Mesenchymal stem cell (in vitro differentiated cells and primary cell): ENCODE data around the gene AREG. TPM values are rescaled to one million over a fixed set of nuclear protein-coding genes. Genes with fewer than 3 reads are reported as not detected.

Experiments
- DNase-seq: peaks from one replicate; pipeline ENCODE4 v3.0.0-alpha.2; 2013
- H2AFZ ChIP-seq: one replicate; pipeline ENCODE4 v1.6.1; 2013; ENCODE audit warnings: low read depth, mild to moderate bottlenecking, control low read depth, inconsistent platforms, low read length, moderate library complexity
- H2AK5ac ChIP-seq: 2 replicates; pipeline ENCODE4 v1.6.1; 2013; ENCODE audit warnings: low read length, moderate library complexity, mild to moderate bottlenecking, inconsistent platforms; ENCODE audit not compliant: severe bottlenecking
- H2BK120ac ChIP-seq: one replicate; pipeline ENCODE4 v1.6.1; 2013; ENCODE audit warnings: low read depth, mild to moderate bottlenecking, inconsistent platforms, low read length, moderate library complexity
- H2BK12ac ChIP-seq, 2 experiments: one replicate each; pipeline ENCODE4 v1.6.1; 2013; ENCODE audit warnings: inconsistent platforms in 2 of 2, low read length in 2 of 2, mild to moderate bottlenecking in 2 of 2, moderate library complexity in 2 of 2, control low read depth in 1 of 2
- H2BK15ac ChIP-seq: one replicate; pipeline ENCODE4 v1.6.1; 2013; ENCODE audit warnings: mild to moderate bottlenecking, low read depth, inconsistent platforms; ENCODE audit not compliant: poor library complexity, severe bottlenecking
- H2BK5ac ChIP-seq: 2 replicates; pipeline ENCODE4 v1.6.1; 2013; ENCODE audit warnings: low read depth, mild to moderate bottlenecking, low read length, control low read depth, inconsistent platforms; ENCODE audit not compliant: poor library complexity, severe bottlenecking
- H3K14ac ChIP-seq, 2 experiments: one replicate each; pipeline ENCODE4 v1.6.1; 2013; ENCODE audit warnings: inconsistent platforms in 2 of 2, low read length in 2 of 2, control low read depth in 1 of 2, mild to moderate bottlenecking in 1 of 2, moderate library complexity in 1 of 2
- H3K18ac ChIP-seq, 2 experiments: one replicate each; pipeline ENCODE4 v1.6.1; 2013; ENCODE audit warnings: inconsistent platforms in 2 of 2, low read length in 2 of 2, control low read depth in 1 of 2, low read depth in 1 of 2, mild to moderate bottlenecking in 1 of 2
- H3K23ac ChIP-seq, 2 experiments: one replicate each; pipeline ENCODE4 v1.6.1; 2013; ENCODE audit warnings: inconsistent platforms in 2 of 2, low read length in 2 of 2, mild to moderate bottlenecking in 2 of 2, moderate library complexity in 2 of 2, control low read depth in 1 of 2
- H3K27ac ChIP-seq: 2 replicates; pipeline ENCODE4 v1.5.1; 2013; ENCODE audit warnings: mild to moderate bottlenecking, moderate library complexity, low read length, control low read depth, inconsistent platforms; ENCODE audit not compliant: poor library complexity, severe bottlenecking
- H3K27me3 ChIP-seq, 2 experiments: 2 replicates each; pipeline versions ENCODE4 v1.6.1 to v1.7.0; 2013; ENCODE audit warnings: low read length in 2 of 2, mild to moderate bottlenecking in 2 of 2, moderate library complexity in 2 of 2, control low read depth in 1 of 2, inconsistent platforms in 1 of 2; ENCODE audit not compliant: control insufficient read depth in 1 of 2, insufficient read depth in 1 of 2
- H3K36me3 ChIP-seq, 2 experiments: 2 replicates each; pipeline versions ENCODE4 v1.6.1 to v1.7.0; 2013; ENCODE audit warnings: low read length in 2 of 2, control low read depth in 1 of 2, inconsistent platforms in 1 of 2, low read depth in 1 of 2, mild to moderate bottlenecking in 1 of 2; ENCODE audit not compliant: insufficient read depth in 2 of 2, control insufficient read depth in 1 of 2
- H3K4ac ChIP-seq, 2 experiments: one replicate each; pipeline ENCODE4 v1.6.1; 2013; ENCODE audit warnings: inconsistent platforms in 2 of 2, low read length in 2 of 2, mild to moderate bottlenecking in 2 of 2, moderate library complexity in 2 of 2, control low read depth in 1 of 2, low read depth in 1 of 2
- H3K4me1 ChIP-seq: 2 replicates; pipeline ENCODE4 v1.6.1; 2013; ENCODE audit warnings: low read depth, low read length, control low read depth; ENCODE audit not compliant: control insufficient read depth, insufficient read depth
- H3K4me2 ChIP-seq: 2 replicates; pipeline ENCODE4 v1.6.1; 2013; ENCODE audit warnings: low read length, mild to moderate bottlenecking, inconsistent platforms; ENCODE audit not compliant: poor library complexity, severe bottlenecking
- H3K4me3 ChIP-seq, 2 experiments: 2 replicates each; pipeline versions ENCODE4 v1.5.1 to v1.7.0; 2013; ENCODE audit warnings: low read length in 2 of 2, mild to moderate bottlenecking in 2 of 2, control low read depth in 1 of 2, low read depth in 1 of 2; ENCODE audit not compliant: insufficient read depth in 1 of 2
- H3K79me1 ChIP-seq: replicated peaks from 2 replicates; pipeline ENCODE4 v1.6.1; 2013; ENCODE audit warnings: mild to moderate bottlenecking, control low read depth, low read length, inconsistent platforms; ENCODE audit not compliant: poor library complexity, severe bottlenecking
- H3K9ac ChIP-seq: 2 replicates; pipeline ENCODE4 v1.7.0; 2013; ENCODE audit warnings: mild to moderate bottlenecking, low read length, moderate library complexity
- H3K9me3 ChIP-seq: 2 replicates; pipeline ENCODE4 v1.7.0; 2013; ENCODE audit warnings: mild to moderate bottlenecking, low read length; ENCODE audit not compliant: control insufficient read depth
- H4K8ac ChIP-seq: one replicate; pipeline ENCODE4 v1.6.1; 2013; ENCODE audit warnings: inconsistent platforms, mild to moderate bottlenecking, low read length, moderate library complexity
- H4K91ac ChIP-seq: one replicate; pipeline ENCODE4 v1.6.1; 2013; ENCODE audit warnings: mild to moderate bottlenecking, low read length, inconsistent platforms
- WGBS: methylation state at CpG from one replicate; pipeline ENCODE4 v1.1.7; 2013; ENCODE audit warnings: mixed read lengths; 5-methylcytosine and 5-hydroxymethylcytosine counted together
- polyA plus RNA-seq, 2 experiments: library from polyadenylated mRNA; stranded (reverse); fragments of 200-250 nt; gene quantifications; one replicate each; pipeline ENCODE4 v1.2.3, GENCODE V29; 2013

The AREG gene, protein sequence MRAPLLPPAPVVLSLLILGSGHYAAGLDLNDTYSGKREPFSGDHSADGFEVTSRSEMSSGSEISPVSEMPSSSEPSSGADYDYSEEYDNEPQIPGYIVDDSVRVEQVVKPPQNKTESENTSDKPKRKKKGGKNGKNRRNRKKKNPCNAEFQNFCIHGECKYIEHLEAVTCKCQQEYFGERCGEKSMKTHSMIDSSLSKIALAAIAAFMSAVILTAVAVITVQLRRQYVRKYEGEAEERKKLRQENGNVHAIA
- polyA plus RNA-seq (2013, experiment 1 of 2): 9.6 TPM
- 10.5 TPM for polyA plus RNA-seq (2013, experiment 2 of 2)

DNA sequence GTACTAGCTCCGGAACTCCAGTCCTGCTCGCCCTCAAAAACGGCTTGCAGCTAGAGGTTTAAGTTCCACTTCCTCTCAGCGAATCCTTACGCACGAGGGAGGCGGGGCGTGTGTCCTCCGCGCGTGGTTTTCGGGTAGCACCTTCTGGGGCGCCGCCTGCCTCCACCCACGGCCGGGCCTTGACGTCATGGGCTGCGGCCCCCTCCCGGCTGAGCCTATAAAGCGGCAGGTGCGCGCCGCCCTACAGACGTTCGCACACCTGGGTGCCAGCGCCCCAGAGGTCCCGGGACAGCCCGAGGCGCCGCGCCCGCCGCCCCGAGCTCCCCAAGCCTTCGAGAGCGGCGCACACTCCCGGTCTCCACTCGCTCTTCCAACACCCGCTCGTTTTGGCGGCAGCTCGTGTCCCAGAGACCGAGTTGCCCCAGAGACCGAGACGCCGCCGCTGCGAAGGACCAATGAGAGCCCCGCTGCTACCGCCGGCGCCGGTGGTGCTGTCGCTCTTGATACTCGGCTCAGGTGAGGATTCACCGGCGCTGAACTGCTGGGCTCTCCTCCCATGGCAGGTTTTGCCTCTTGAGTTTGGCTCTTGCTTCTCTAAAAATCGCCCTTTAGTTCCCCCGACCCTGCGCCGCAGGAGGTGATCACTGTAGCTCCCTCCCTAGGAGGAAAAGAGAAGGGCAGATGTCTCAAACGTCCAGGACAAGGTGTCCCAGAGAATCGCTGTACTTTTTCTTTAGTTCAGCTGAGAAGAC lies at the start of gene AREG:
Gene AREG (plus strand): TSS at position 246 of the 752 bp plus-strand sequence. CDS start 210 bp downstream, at position 456.
- Histone ChIP-seq H3K4me3 (peak within 1 kb of the TSS; percentile 74 to 91), H2BK15ac (no peak within 1 kb of the TSS), H2BK12ac (peak within 1 kb of the TSS in 1 of 2 experiments; percentile 21), H3K18ac (peak within 1 kb of the TSS; percentile 54 to 75), H3K79me1 (no peaks in the 10 kb centered on the region), H2AK5ac (no peak within 1 kb of the TSS), H2BK120ac (peak within 1 kb of the TSS; percentile 79), H3K27ac (no peak within 1 kb of the TSS), H3K23ac (no peak within 1 kb of the TSS), H2BK5ac (no peak within 1 kb of the TSS), H4K91ac (no peak within 1 kb of the TSS), H2AFZ (peak within 1 kb of the TSS; percentile 78), H4K8ac (peak within 1 kb of the TSS; percentile 45), H3K9me3 (no peaks in the 10 kb centered on the region), H3K4me2 (peak within 1 kb of the TSS; percentile 99), H3K4me1 (peaks cover 5% of the 10 kb centered on the region), H3K27me3 (no peaks in the 10 kb centered on the region), H3K14ac (peak within 1 kb of the TSS in 1 of 2 experiments; percentile 62), H3K9ac (peak within 1 kb of the TSS; percentile 90), H3K4ac (peak within 1 kb of the TSS in 1 of 2 experiments; percentile 65), H3K36me3 (no peaks in the 10 kb centered on the region)
- 2% methylated on average over 64 of the region's 64 CpGs for WGBS
- DNase-seq: peak; percentile 75

DNA sequence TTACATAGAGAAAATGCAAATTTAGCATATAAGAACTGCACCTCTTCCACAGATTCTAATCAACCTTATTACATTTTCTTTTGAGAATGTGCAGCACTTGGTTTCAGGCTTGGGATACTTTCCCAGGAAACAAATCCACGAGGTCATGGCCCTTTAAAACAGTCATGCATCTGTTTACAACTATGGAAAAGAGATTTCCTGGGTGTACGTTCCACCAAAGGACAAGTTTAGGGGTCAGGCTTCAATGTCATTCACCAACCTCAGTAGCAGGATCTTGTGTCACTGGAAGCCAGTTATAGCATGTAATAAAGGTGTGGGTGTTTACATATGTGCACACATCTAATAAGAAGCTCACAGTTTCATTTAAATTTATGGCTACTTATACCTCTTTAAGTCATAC lies 49.3 kb upstream of the AREG start:
- WGBS: 0% methylated on average over 2 of the region's 2 CpGs
- Histone ChIP-seq H3K79me1 (no peaks in the 10 kb centered on the region), H3K4me2 (no peak overlapping the region), H2BK120ac (no peak overlapping the region), H3K23ac (no peak overlapping the region), H3K4me1 (no peaks in the 10 kb centered on the region), H4K8ac (no peak overlapping the region), H2BK5ac (no peak overlapping the region), H3K27me3 (no peaks in the 10 kb centered on the region), H2AFZ (no peak overlapping the region), H3K4me3 (no peak overlapping the region), H3K9me3 (no peaks in the 10 kb centered on the region), H2BK12ac (no peak overlapping the region), H2AK5ac (no peak overlapping the region), H4K91ac (no peak overlapping the region), H2BK15ac (no peak overlapping the region), H3K18ac (peak overlapping the region in 1 of 2 experiments; percentile 85), H3K9ac (no peak overlapping the region), H3K4ac (no peak overlapping the region), H3K27ac (no peak overlapping the region), H3K14ac (no peak overlapping the region), H3K36me3 (no peaks in the 10 kb centered on the region)
- peak; percentile 73 for DNase-seq

DNA sequence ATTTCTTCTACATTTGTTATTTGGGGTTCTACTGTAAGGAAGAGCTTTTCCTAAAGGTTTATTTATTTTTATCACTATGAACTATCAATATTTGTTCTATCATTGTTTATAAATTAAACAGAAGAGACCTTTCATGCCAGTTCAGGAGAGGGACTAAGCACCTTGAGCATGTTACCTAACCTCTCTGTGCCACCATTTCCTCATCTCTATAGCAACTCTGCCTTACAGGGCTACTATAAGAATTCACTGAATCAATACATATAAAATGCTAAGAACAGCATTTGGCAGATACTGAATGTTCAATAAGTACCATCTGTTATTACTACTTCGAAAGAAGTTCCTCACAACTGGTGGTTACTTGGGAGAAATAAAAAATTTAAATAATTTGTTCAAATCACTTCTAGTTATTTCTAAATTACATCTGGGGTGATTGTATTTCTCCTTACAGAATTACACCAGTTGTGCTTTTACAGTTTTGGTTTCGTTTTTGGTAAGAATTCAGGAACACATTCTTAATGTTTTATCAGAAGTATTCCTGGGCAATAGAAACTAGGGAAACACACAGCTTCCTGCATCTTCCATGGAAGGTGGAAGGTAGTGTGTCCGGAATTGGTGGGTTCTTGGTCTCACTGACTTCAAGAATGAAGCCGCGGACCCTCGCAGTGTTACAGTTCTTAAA lies 47.0 kb upstream of the AREG start:
- WGBS: 75% methylated on average over 4 of the region's 6 CpGs
- no peak overlapping the region for H2AFZ ChIP-seq

More for the DNA sequence above, 47.0 kb upstream of the AREG start:
- Histone ChIP-seq H2BK120ac (no peak overlapping the region), H3K4me2 (no peak overlapping the region), H2BK15ac (no peak overlapping the region), H4K91ac (no peak overlapping the region), H3K79me1 (no peaks in the 10 kb centered on the region), H3K4me3 (peak overlapping the region in 1 of 2 experiments; percentile 59), H2AK5ac (no peak overlapping the region), H3K4me1 (no peaks in the 10 kb centered on the region), H3K36me3 (no peaks in the 10 kb centered on the region), H3K23ac (no peak overlapping the region), H2BK12ac (no peak overlapping the region), H3K18ac (no peak overlapping the region), H3K4ac (no peak overlapping the region), H3K9ac (peak overlapping the region; percentile 81), H3K27me3 (no peaks in the 10 kb centered on the region), H3K14ac (no peak overlapping the region), H4K8ac (no peak overlapping the region), H3K27ac (no peak overlapping the region), H3K9me3 (no peaks in the 10 kb centered on the region), H2BK5ac (no peak overlapping the region)
- no peak for DNase-seq
